PC-3 (cell line): ENCODE results near the gene TIPARP. TPM values are rescaled to one million over a fixed set of nuclear protein-coding genes. Genes with fewer than 3 reads are reported as not detected.

Experiments used
- ATAC-seq: fragments of 200-7000 bp; cut with Tn5 transposase; 2 replicates; pipeline ENCODE4 v1.9.1; 2020; ENCODE audit warnings: mild to moderate bottlenecking, moderate library complexity
- BruUV-seq: library from RNA; stranded (reverse); fragments of 400-500 nt; replicated peaks from 2 replicates; lab custom pipeline; 2021; lab: Mats Ljungman, UMichigan
- CTCF ChIA-PET: fragments of 300-600 bp; sonication (Branson Sonifier 250); formaldehyde crosslinking; loops from one replicate; lab custom pipeline; 2022; ENCODE audit warnings: antibody characterized with exemption; lab: Charles Lee
- POLR2A ChIA-PET: fragments of 300-600 bp; sonication (Branson Sonifier 250); formaldehyde crosslinking; loops from one replicate; lab custom pipeline; 2022; ENCODE audit warnings: antibody characterized with exemption; ENCODE audit not compliant: unreplicated experiment; lab: Charles Lee
- DNase-seq: peaks from one replicate; pipeline ENCODE4 v3.0.0-alpha.2; 2015
- H2AFZ ChIP-seq: fragments of 300-600 bp; sonication (generic); 2 replicates; pipeline ENCODE4 v1.6.0; 2016; ENCODE audit warnings: antibody characterized with exemption, low read length
- H3F3A ChIP-seq: fragments of 300-600 bp; sonication (generic); one replicate; pipeline ENCODE4 v1.6.0; 2017; ENCODE audit warnings: antibody characterized with exemption, low read length, control low read depth, mild to moderate bottlenecking; ENCODE audit not compliant: unreplicated experiment
- H3K27ac ChIP-seq: fragments of 300-600 bp; sonication (generic); 2 replicates; pipeline ENCODE4 v1.5.1; 2016; ENCODE audit warnings: mild to moderate bottlenecking, low read length
- H3K27me3 ChIP-seq: fragments of 300-600 bp; sonication (generic); 2 replicates; pipeline ENCODE4 v1.6.1; 2016; ENCODE audit warnings: low read length, mixed read lengths
- H3K36me3 ChIP-seq: fragments of 300-600 bp; sonication (generic); 2 replicates; pipeline ENCODE4 v1.6.1; 2016; ENCODE audit warnings: low read depth, mixed run types, low read length, mixed read lengths
- H3K4me1 ChIP-seq: fragments of 300-600 bp; sonication (generic); 2 replicates; pipeline ENCODE4 v1.5.1; 2016; ENCODE audit warnings: low read length; ENCODE audit not compliant: insufficient read depth
- H3K4me2 ChIP-seq: fragments of 300-600 bp; sonication (generic); 2 replicates; pipeline ENCODE4 v1.6.0; 2016; ENCODE audit warnings: low read length
- H3K4me3 ChIP-seq: fragments of 300-600 bp; sonication (generic); 2 replicates; pipeline ENCODE4 v1.5.1; 2016; ENCODE audit warnings: mild to moderate bottlenecking, low read length, mixed read lengths
- H3K79me2 ChIP-seq: fragments of 300-600 bp; sonication (generic); 2 replicates; pipeline ENCODE4 v1.6.1; 2017; ENCODE audit warnings: low read length, mixed read lengths
- H3K9ac ChIP-seq: fragments of 300-600 bp; sonication (generic); 2 replicates; pipeline ENCODE4 v1.6.0; 2016; ENCODE audit warnings: mild to moderate bottlenecking, low read length
- H3K9me2 ChIP-seq: fragments of 300-600 bp; sonication (generic); replicated peaks from 2 replicates; pipeline ENCODE4 v1.6.1; 2016; ENCODE audit warnings: mixed run types, low read length, mixed read lengths
- H3K9me3 ChIP-seq: fragments of 300-600 bp; sonication (generic); 2 replicates; pipeline ENCODE4 v1.6.1; 2016; ENCODE audit warnings: low read length, mixed read lengths
- H4K20me1 ChIP-seq: fragments of 300-600 bp; sonication (generic); 2 replicates; pipeline ENCODE4 v1.6.1; 2016; ENCODE audit warnings: low read length, mixed read lengths
- EZH2 ChIP-seq: fragments of 300-600 bp; sonication (generic); IDR thresholded peaks from one replicate; pipeline ENCODE4 v1.6.1; 2017; ENCODE audit warnings: antibody characterized with exemption, mild to moderate bottlenecking, low read length; ENCODE audit not compliant: unreplicated experiment
- EZH2phosphoT487 ChIP-seq: fragments of 300-600 bp; sonication (generic); IDR thresholded peaks from 2 replicates; pipeline ENCODE4 v1.6.1; 2018; ENCODE audit warnings: mild to moderate bottlenecking, antibody characterized with exemption, low read length, borderline replicate concordance
- intact Hi-C: fragments of 100-400 bp; cut with micrococcal nuclease; formaldehyde crosslinking; loops from 2 replicates; pipeline ENCODE4 v1.9.0; 2023
- total RNA-seq: library from RNA; depleted of rRNA; stranded (reverse); fragments of >200 nt; gene quantifications from 2 replicates; pipeline ENCODE4 v1.2.3, GENCODE V29; 2014
- TF ChIP-seq, protein P1 (sequence below): fragments of 300-600 bp; sonication (generic); conservative IDR thresholded peaks from 2 replicates; pipeline ENCODE4 v1.5.1; 2017; ENCODE audit warnings: antibody characterized with exemption, low read depth, mild to moderate bottlenecking, low read length

Gene TIPARP
- total RNA-seq, 1 experiment from 2014 or later, result 84.7 TPM

- Histone ChIP-seq H4K20me1 (no peaks in the 10 kb centered on the region), H3K27ac (no peak overlapping the region), H3K9me2 (no peaks in the 10 kb centered on the region), H3F3A (no peaks in the 10 kb centered on the region), H3K9me3 (no peaks in the 10 kb centered on the region), H3K4me1 (peaks cover 11% of the 10 kb centered on the region; the same call in 1 of the 2 replicates), H3K36me3 (0 out of 2 replicates have a peak, but pooled peaks cover 4% of the 10 kb centered on the region), H3K4me3 (no peak overlapping the region), H3K27me3 (no peaks in the 10 kb centered on the region), H3K9ac (no peak overlapping the region), H2AFZ (no peak overlapping the region), H3K79me2 (no peaks in the 10 kb centered on the region), H3K4me2 (no peak overlapping the region)
- POLR2A ChIA-PET, result no interaction called here
- TF ChIP-seq, protein P1, sequence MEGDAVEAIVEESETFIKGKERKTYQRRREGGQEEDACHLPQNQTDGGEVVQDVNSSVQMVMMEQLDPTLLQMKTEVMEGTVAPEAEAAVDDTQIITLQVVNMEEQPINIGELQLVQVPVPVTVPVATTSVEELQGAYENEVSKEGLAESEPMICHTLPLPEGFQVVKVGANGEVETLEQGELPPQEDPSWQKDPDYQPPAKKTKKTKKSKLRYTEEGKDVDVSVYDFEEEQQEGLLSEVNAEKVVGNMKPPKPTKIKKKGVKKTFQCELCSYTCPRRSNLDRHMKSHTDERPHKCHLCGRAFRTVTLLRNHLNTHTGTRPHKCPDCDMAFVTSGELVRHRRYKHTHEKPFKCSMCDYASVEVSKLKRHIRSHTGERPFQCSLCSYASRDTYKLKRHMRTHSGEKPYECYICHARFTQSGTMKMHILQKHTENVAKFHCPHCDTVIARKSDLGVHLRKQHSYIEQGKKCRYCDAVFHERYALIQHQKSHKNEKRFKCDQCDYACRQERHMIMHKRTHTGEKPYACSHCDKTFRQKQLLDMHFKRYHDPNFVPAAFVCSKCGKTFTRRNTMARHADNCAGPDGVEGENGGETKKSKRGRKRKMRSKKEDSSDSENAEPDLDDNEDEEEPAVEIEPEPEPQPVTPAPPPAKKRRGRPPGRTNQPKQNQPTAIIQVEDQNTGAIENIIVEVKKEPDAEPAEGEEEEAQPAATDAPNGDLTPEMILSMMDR, result no peak
- TF ChIP-seq EZH2phosphoT487, result no peak
- no peak for TF ChIP-seq EZH2
- BruUV-seq, result no TSS peak
- no peak for DNase-seq
- intact Hi-C loops, result loop anchor here (5.0 kb wide), 1 partner anchor 40 kb away; no protein-coding TSS in a partner anchor
- CTCF ChIA-PET, result no interaction called here
- no peak for ATAC-seq
These were observed 47.6 kb downstream of the TIPARP start for GRCh38 chr3:156721687-156722618.

- ATAC-seq (no peak), DNase-seq (no peak)
- Histone ChIP-seq H3K4me2 (no peak overlapping the region), H4K20me1 (no peaks in the 10 kb centered on the region), H3K4me1 (peaks cover 15% of the 10 kb centered on the region), H3F3A (no peaks in the 10 kb centered on the region), H2AFZ (no peak overlapping the region), H3K27ac (no peak overlapping the region), H3K9ac (no peak overlapping the region), H3K4me3 (no peak overlapping the region), H3K9me3 (no peaks in the 10 kb centered on the region), H3K79me2 (no peaks in the 10 kb centered on the region), H3K9me2 (no peaks in the 10 kb centered on the region), H3K36me3 (0 out of 2 replicates have a peak, but pooled peaks cover 3% of the 10 kb centered on the region), H3K27me3 (no peaks in the 10 kb centered on the region)
- CTCF ChIA-PET, result no interaction called here
- POLR2A ChIA-PET, result no interaction called here
- BruUV-seq, result no TSS peak
- intact Hi-C loops, result loop anchor here (5.0 kb wide), 1 partner anchor 39 kb away; no protein-coding TSS in a partner anchor
- TF ChIP-seq EZH2phosphoT487, result no peak
- no peak for TF ChIP-seq EZH2
- TF ChIP-seq, protein P1, result no peak
These were observed 48.8 kb downstream of the TIPARP start for GRCh38 chr3:156723182-156723619.
